COLO668 (cell line): ENCODE measurements around the gene DNAJB6.

ENCODE experiments used
- DNase-seq: peaks from one replicate; lab custom pipeline; 2025; ENCODE audit not compliant: unreplicated experiment; lab: John Stamatoyannopoulos, UW

The DNAJB6 gene

DNA sequence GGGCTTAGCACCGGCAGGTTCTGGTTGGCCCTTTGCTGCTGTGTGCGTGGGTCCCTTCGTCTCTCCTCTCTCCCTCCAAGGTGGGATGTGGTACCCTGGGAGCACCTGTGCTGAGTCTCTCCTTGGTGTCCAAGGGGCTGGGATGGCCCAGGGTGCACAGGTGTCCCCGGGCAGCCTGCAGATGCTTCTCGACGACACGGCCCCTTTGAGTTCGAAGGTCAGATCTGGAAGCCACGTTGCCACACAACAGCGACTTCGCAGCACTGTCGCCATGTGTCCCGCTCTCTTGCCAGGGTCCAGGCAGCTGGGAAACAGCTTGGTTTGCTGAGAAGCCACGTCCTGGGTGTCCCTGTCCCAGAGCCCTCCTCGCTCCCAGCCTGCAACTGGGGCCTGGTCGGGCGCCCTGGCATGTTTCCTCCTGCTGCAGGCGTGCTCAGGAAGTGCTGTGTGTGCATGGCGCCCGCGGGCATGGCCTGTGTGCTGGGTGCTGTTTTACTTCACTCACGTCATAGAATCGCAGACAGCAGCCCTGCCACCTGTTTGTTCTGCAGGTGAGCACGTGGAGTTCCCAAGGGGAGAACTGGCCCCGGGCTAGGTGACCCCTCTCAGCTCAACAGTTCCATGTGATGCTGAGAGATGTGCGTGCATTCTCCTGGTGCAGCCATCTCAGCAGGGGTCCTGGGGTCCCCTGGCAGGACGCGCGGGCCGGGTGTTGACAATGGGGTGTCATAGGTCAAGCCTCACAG, 70.9 kb downstream of the DNAJB6 start:
- DNase-seq, result no peak

DNA sequence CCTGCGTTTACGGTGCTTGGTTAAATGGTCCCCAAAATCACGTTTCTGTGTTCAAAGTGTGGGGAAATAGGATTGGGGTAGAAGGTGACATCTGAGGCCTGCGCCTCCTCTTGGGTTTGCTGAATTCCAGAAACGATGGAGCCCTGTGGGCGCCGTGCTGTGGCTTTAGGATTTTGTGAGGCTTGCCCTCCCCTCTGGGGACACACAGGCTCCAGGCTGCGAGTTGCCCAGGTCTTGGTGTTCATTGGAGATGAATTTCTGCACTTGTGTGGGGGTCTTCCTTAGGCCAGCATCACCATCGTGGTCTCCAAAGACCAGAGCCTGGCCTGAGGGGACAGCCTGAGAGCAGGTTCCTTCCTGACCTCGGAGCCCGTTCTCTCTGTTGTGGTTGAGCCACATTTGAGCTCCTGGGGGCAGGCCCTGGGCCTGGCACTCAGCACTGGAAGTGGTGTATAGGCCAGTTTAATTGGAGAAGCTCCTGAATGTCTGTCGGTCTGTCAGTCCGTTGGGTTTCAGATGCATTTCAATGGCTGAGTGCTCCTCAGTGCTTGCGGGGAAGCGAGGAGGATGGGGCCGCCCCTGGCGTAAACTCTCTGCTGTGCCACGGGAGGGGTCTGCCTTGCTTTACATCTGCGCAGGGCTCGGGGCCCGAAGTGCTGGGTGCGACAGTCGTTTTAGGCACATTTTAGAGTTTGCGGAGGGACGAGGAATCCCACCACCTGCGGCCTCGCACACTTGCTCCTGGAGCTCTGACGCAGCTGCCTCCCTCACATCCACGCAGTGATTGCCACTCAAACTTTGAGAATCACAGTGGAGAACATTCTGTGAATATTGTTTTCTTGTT, 71.7 kb downstream of the DNAJB6 start:
- DNase-seq, result no peak

DNA sequence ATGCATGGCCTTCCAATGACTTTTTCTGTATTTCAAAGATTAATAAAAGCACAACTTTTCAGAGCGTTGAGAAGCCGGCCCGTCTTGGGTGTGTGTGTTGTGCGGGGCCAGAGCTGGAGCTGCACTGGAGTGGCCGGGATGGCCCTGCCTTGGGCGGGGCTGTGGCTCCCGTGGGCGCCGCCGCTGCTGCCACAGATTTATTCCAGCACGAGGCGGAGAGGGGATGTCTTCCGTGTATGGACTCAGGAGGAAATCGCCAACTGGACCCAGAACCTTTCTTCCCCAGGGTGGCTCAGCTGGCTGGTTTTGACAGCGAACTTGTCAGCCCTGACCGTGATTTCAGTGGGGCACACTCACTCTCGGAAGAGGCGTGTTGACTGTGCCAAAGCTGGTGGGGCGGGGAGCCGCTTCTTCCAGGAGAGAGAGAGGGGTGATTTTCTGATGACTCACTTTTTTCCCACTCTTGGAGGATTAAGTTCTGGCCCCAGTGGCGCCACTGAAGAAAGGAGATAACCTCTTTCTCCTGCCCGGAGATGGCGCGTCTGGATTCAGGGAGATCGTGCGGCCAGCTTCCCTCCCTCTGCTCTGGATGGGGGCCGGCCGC, 72.4 kb downstream of the DNAJB6 start:
- DNase-seq, result no peak

DNA sequence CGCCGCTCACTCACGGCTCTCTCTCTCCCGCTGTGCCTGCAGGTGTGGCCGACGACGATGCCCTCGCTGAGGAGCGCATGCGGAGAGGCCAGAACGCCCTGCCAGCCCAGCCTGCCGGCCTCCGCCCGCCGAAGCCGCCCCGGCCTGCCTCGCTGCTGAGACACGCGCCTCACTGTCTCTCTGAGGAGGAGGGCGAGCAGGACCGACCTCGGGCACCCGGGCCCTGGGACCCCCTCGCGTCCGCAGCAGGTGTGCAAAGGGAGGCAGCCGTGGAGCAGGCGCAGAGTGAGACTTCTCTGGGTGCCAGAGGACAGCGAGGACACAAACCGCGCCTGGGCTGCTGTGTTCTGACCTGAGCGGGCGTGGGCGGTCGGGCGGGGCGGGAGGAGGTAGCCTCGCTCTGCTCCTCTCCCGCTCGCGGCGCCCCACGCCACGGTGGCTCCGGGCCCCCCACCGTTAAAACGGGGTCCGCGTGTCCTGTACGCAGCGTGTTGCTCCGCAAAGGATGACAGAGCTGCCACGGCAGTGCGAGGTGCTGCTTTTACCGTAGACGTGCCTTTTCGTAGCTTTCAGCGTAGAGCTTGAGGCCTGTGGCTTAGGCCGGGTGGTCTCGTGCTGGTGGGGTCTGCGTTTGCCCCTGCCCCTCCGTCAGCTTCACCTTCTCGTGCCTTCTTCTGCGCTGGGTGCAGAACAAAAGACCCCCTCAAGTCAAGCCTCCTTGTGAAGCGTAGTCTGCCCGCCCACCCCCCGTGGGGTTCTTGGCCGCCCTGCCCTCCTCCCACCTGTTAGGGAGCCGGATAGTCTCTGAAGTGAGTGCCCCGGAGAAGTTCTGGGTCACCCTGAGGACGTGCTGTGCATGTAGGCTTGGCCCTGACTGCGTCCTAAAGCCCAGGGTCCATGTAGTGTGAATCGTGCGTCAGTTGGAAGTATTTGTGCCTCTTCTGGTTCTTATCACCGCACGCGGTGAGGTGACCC, 73.2 kb downstream of the DNAJB6 start:
- no peak for DNase-seq

DNA sequence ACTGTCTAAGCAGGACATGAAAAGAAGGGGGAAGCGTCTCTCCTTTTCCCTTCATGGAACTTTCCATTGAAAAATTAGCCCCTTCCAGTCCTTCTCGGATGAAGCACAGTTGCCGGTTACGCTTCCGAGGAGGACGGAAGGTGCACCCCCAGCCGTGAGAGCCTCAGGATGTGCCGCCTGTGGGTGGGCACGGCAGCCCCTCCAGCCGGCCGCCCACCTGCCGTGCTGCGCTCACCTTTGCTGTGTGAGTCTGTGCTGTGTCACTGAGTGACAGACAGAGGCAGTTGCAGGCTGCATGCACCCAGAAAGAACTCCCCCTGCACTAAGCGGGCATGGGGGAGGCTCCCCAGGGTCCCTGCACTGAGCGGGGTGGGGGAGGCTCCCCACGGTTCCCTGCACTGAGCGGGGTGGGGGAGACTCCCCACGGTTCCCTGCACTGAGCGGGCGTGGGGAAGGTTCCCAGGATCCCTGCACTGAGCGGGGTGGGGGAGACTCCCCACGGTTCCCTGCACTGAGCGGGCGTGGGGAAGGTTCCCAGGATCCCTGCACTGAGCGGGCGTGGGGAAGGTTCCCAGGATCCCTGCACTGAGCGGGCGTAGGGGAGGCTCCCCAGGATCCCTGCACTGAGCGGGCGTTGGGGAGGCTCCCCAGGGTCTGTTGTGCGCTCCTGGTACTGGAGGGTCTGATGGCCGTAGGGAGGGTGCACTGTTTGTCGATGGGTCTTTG, 74.2 kb downstream of the DNAJB6 start:
- no peak for DNase-seq

DNA sequence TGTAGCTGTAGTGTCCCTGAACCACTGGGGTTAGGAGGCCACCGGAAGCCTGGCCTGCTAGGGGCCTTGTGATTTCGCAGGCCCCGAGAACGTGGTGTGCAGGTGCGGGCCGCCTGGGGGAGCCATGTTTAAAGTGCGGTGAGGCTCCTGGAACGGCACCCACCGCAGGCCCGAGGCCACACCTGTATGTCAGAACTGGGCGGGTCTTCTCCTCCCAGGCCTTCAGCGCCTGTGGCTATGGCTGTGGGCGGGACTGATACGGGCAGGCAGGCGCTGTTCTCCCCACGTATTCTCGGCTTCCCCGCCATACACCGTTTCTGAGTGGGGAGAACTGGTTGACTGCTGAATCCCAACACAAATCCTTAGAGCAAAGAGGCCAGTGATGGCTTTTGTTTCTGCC, 74.8 kb downstream of the DNAJB6 start:
- DNase-seq, result no peak

DNA sequence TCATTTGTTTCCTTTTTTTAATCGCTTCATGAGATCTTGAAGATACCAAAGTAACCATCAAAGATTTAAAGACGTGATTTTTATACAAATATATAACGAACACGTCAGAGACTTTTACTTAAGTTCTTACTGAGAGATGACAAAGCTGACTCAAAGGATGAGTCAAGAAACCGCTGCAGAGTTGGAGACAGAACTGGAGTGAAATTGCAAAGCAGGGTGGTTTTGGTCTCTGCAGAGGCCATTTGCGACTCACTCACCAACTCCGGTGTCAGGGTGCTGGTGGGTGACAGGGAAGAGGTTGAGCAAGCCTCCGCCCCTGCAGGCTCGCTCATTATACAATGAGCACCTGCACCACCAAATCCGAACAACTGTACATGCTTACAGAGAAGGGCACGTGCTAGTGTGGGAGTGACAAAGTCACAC, 75.2 kb downstream of the DNAJB6 start:
- no peak for DNase-seq

DNA sequence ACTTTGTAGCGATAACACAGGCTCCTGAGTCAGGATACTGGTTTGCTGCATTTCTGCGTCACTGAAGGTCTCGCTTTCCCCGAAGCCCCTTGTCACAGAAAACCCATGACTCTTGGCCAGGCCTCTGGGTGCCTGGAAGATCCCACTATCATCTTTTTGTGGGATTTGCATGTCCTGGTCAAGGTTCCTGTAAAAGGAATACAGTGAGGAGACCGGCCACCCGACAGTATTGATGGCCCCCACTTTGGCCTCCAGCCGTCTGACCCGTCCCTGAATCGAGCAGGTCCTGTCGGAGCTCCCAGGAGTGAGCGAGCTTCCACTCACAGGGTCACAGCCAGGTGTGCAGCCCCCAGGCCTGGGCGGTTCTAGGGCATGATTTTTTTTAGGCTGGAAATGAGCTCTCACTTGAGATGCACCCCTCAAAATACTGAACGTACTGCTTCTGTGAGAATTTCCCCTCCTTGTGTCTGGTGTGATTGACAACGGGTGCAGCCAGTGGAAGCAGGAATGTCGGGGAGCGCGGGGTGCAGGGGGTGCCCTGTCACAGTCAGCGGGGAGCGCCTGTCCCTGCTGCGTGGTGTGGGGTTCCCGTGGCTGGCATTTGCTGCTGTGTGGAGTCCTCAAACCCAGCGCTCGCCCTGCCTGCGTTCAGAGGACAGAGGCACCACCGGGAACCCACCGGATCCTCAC, 75.8 kb downstream of the DNAJB6 start:
- DNase-seq, result no peak

DNA sequence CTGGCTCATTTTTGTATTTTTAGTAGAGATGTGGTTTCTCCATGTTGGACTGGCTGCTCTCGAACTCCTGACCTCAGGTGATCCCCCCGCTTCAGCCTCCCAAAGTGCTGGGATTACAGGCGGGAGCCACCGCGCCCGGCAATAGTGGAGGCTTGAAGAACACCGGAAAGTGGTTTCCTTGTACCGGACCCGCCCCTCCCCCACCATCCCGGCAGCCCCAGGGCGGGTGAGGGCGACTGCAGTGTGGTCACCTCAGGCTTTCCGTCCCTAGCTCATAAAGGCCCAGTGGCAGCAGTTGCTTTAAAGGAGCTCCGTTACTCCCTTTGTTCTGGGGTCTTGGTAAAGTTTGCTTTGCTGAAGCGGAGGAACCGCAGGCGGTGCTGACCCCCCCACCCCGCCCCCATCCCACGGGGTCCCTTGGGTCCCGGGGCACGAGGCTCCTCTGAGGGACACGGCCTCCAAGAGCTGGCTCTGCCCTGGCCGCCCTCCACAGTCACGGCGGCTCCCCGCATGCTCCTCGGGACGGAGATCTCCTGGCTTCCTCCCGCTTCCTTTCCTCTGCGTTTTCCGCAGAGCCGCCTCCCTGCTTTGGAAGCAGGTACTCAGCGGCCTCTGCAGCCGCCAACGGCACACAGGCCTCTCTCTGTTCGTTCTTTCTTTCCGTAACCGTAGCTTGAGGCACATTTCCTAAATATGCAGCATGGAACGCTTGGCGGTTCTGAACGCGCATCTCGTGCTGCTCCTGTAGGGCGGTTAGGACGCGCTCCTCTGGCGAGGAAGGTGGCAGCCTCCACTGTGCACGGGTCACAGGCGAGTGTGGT, 77.3 kb downstream of the DNAJB6 start:
- no peak for DNase-seq

DNA sequence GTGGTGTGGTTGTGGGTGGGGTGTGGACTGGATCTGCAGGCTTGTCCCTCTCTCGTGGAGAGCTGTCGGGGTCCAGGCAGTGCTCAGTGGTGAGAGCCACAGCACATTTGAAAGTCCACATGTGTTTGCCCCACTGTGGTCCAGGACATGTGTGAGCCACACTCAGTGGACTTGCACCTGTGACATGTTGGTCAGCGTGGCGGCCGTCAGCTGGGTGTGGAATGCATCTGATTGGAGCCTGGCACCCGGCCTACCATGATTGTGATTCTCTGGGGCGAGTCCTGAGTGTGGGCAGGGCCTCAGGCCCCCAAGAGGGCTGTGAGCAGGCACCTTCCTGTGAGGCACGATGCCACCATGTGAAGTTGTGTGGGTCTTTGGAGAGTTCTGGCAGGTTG, 77.9 kb downstream of the DNAJB6 start:
- DNase-seq, result no peak

DNA sequence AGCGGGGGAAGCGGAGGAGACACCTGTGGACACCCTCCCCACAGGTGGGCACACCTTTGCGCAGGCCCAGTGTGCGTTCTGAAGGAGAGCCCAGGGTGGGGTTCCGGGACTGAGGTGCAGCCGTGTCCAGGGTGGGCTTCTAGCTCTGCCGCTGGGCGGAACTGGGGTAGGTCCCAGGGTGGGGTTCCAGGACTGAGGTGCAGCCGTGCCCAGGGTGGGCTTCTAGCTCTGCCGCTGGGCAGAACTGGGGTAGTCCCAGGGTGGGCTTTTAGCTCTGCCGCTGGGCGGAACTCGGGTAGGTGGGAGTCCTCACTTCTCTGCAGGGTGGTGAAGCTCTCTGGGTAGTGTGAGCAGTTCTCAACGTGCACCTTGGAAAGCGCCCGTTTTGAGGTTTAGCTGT, 78.7 kb downstream of the DNAJB6 start:
- DNase-seq, result no peak

DNA sequence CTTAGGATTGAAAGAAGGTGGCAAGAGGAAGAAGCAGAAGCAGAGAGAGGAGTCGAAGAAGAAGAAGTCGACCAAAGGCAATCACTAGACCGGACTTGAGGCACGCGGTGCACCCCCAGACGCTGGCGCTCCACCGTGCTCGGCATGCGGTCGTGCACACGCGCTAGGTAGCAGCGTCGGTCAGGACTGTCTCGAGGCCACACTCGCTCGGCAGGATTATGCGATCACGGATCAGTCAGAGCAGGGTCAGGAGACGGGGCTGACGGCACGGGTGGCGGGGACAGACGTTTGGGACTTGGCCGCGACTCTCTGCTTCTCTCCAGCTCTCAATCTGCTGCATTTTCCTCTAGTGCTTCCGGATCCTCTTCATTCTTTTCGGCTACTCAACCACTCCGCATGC, 79.2 kb downstream of the DNAJB6 start:
- DNase-seq, result no peak

DNA sequence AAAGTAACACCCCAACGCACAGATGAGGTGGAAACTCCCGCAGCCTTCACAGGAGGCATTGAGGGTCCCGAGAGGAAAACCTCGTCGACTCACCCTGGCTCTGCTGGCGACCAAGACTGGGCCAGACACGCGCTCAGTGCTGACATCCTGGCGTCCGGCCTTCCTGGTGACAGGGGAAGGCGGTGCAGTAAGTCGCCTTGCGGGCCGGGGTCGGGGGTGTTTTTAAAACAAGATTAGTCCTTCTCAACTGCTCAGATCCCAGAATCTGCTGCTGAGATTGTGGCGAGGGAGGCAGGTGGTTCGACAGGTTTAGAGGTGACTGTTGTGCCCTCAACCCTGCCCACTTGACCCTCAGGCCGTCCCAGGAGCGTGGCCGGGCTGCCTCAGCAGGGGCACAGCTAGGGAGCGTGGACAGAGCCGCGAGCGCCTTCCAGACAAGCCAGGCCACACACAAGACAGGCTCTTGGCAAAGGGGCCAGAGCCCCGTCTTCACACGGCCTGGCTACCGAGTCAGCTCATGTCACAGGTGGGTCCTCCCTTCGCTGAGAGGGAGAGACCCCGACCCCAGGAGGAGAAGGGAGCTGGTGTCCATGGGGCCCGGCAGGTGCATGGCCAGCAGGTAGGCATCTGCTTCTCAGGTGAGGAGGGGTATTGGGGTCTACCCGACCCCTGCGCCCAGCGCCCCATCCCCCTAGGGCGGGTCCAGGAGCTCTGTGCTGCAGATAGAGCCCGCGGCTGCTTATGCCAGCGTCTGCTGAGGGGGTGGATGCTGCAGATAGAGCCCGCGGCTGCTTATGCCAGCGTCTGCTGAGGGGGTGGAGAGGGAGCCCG, 81.6 kb downstream of the DNAJB6 start:
- DNase-seq, result no peak

DNA sequence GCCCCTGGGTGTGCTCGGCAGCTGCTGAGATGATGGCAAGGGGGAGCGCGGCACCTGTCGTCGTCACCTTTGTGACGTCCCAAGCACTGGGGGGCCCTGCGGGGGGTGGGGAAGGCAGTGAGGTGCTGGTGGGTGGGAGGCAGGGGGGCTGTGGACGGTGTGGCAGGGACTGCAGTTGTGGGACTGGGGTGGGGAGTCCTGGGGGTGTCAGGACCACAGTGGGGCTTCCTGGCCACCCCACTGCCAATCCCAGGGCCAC, 82.2 kb downstream of the DNAJB6 start:
- no peak for DNase-seq

DNA sequence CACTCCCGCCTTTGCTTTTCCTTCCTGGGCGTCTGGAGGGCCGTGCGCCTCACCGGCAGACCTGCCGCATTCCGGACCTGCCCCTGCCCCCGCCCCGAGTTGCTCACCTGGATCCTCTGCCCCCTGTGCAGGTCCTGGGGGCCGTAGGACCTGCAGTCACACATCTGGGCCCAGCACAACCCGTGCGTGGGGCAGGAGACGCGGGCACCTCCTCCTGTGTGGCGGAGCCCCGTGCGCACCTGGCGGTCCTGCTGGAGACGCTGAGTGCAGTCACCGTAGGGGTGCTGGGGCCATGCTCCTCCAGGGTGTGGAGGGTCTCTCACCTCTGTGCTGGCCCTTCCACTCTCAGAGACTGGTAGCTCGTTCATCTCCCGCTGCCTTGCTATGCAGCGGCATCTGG, 85.5 kb downstream of the DNAJB6 start:
- no peak for DNase-seq

DNA sequence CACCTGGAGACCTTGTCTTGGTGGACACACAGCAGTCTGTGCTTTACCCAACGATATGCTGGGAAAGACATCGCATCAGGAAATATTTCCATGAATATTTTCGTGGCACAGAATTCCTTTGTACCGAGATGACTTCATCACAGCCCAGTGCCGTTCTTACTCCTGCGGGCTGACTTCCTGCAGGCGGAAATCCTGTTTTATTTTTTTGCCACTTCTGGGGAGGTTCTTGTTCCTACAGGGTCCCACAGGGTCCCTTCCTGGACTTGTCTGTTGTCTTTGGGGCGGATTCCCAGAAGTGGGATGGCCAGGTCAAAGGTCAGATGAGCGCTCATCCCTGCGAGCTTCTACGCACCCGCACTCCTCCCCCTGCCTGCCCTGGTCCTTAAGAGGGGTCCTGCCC, 86.5 kb downstream of the DNAJB6 start:
- no peak for DNase-seq

DNA sequence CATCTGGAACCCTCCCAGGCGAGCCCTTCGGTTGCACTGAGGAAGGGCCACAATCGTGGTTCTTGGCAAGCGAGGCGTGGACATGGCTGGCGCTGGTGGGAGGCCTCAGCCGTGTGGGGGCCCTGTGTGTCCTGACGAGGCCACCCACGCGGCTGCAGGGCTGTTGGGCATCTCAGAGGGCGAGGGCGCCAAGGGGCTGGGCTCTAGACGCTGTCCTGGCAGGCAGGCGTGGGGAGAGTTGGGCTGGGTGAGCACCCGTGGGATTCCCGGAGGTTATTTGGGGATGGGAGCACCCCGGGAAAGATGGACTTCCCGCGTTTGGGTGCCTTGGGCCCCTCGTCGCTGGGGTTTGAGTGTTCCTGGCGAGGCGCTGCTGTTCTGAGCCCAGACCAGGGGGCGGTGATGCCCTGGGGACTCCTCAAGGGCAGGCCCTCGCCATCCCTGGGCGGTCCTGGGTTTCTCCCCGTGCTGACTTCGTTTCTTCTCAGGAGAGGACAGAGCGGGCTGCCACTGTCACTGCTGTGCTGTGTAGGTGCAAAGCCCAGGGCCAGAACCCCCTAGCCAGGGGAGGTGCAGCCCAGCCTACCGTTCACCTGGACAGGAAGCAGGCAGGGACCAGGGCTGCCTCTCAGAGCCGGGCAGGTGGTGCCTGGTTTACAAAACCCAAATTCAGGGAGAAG, 87.2 kb downstream of the DNAJB6 start:
- DNase-seq, result no peak
